H1 (cell line): Measurements from ENCODE around the gene RMND5A. TPM values are rescaled to one million over a fixed set of nuclear protein-coding genes. Genes with fewer than 3 reads are reported as not detected.

Experiments
- CTCF ChIA-PET: fragments of 300-600 bp; sonication (Branson Sonifier 250); formaldehyde crosslinking; loops from one replicate; lab custom pipeline; 2021; ENCODE audit not compliant: partially characterized antibody; lab: Charles Lee
- POLR2A ChIA-PET: fragments of 300-600 bp; sonication (Branson Sonifier 250); formaldehyde crosslinking; loops from one replicate; lab custom pipeline; 2021; ENCODE audit warnings: inconsistent platforms; ENCODE audit not compliant: partially characterized antibody; lab: Charles Lee
- DNase-seq, 2 experiments: peaks; one replicate each; pipeline versions ENCODE4 v3.0.0 to v3.0.0-alpha.2; 2010 to 2022; ENCODE audit warnings: low spot score in 2 of 2, low read depth in 1 of 2, mixed read lengths in 1 of 2
- FAIRE-seq: peaks from 2 replicates; lab custom pipeline; 2011; peaks lifted over from hg19 to GRCh38; lab: Jason Lieb, UNC
- H2AFZ ChIP-seq: 2 replicates; pipeline ENCODE4 v1.8.1; 2012; ENCODE audit warnings: low read length, inconsistent platforms
- H2AK5ac ChIP-seq: 2 replicates; pipeline ENCODE4 v1.6.1; 2013; ENCODE audit warnings: low read depth, low read length
- H2BK120ac ChIP-seq: replicated peaks from 2 replicates; pipeline ENCODE3; 2013; ENCODE audit warnings: low read depth, low read length, inconsistent platforms
- H2BK12ac ChIP-seq: 2 replicates; pipeline ENCODE4 v1.6.1; 2013; ENCODE audit warnings: low read depth, low read length
- H2BK15ac ChIP-seq: 2 replicates; pipeline ENCODE4 v1.6.1; 2013; ENCODE audit warnings: low read length
- H2BK20ac ChIP-seq: 2 replicates; pipeline ENCODE4 v1.6.1; 2013; ENCODE audit warnings: low read length
- H2BK5ac ChIP-seq: 2 replicates; pipeline ENCODE4 v1.6.1; 2013; ENCODE audit warnings: low read depth, low read length
- H3K14ac ChIP-seq: 2 replicates; pipeline ENCODE4 v1.6.1; 2013; ENCODE audit warnings: inconsistent platforms; ENCODE audit not compliant: insufficient read length
- H3K18ac ChIP-seq: 2 replicates; pipeline ENCODE4 v1.6.1; 2013; ENCODE audit warnings: low read length; ENCODE audit errors: extremely low read depth
- H3K23ac ChIP-seq: 2 replicates; pipeline ENCODE4 v1.6.1; 2013; ENCODE audit warnings: inconsistent platforms; ENCODE audit not compliant: insufficient read length
- H3K23me2 ChIP-seq: 2 replicates; pipeline ENCODE4 v1.6.1; 2013; ENCODE audit warnings: low read depth, low read length
- H3K27ac ChIP-seq: 2 replicates; pipeline ENCODE4 v1.6.1; 2011; ENCODE audit warnings: low read depth, low read length, inconsistent platforms
- H3K27me3 ChIP-seq, 4 experiments: replicated peaks in 1 of 4; 1 replicate in 1 of 4; 2 replicates in 3 of 4; pipeline versions ENCODE4 v1.6.1 to v1.8.1; 2011 to 2013; ENCODE audit warnings: low read length in 3 of 4, mild to moderate bottlenecking in 3 of 4, inconsistent platforms in 2 of 4, mixed read lengths in 2 of 4, moderate library complexity in 1 of 4; ENCODE audit not compliant: control insufficient read depth in 3 of 4, insufficient read depth in 3 of 4; ENCODE audit errors: extremely low read depth in 1 of 4
- H3K36me3 ChIP-seq, 4 experiments: 2 replicates each; pipeline versions ENCODE4 v1.6.1 to v1.8.1; 2011 to 2013; ENCODE audit warnings: mild to moderate bottlenecking in 4 of 4, low read length in 3 of 4, moderate library complexity in 2 of 4, control low read depth in 1 of 4, inconsistent platforms in 1 of 4; ENCODE audit not compliant: insufficient read depth in 4 of 4, control insufficient read depth in 2 of 4
- H3K4ac ChIP-seq: replicated peaks from 2 replicates; pipeline ENCODE3; 2013; ENCODE audit warnings: low read length, low read depth, mixed read lengths, inconsistent platforms; ENCODE audit not compliant: insufficient read length
- H3K4me1 ChIP-seq, 4 experiments: replicated peaks in 1 of 4; 1 replicate in 1 of 4; 2 replicates in 3 of 4; pipeline versions ENCODE4 v1.6.1 to v1.8.1; 2011 to 2013; ENCODE audit warnings: low read length in 3 of 4, inconsistent platforms in 2 of 4, mixed read lengths in 1 of 4; ENCODE audit not compliant: insufficient read depth in 4 of 4, control insufficient read depth in 3 of 4
- H3K4me2 ChIP-seq, 2 experiments: 2 replicates each; pipeline versions ENCODE4 v1.6.1 to v1.8.1; 2011 to 2013; ENCODE audit warnings: low read depth in 2 of 2, low read length in 2 of 2, control low read depth in 1 of 2, inconsistent platforms in 1 of 2, mild to moderate bottlenecking in 1 of 2; ENCODE audit not compliant: insufficient read depth in 1 of 2
- H3K4me3 ChIP-seq, 4 experiments: fragments of 200-600, 300-600 bp in 1 of 4; sonication (generic), shearing (Covaris generic), sonication (Bioruptor Twin) in 1 of 4; 2 replicates each; pipeline versions ENCODE4 v1.5.1 to v1.8.1; 2011 to 2016; ENCODE audit warnings: low read length in 4 of 4, low read depth in 3 of 4, control low read depth in 2 of 4, inconsistent platforms in 2 of 4, mild to moderate bottlenecking in 2 of 4, mixed read lengths in 1 of 4, moderate library complexity in 1 of 4; ENCODE audit not compliant: insufficient read depth in 2 of 4; ENCODE audit errors: extremely low read depth in 1 of 4
- H3K56ac ChIP-seq: replicated peaks from 2 replicates; pipeline ENCODE3; 2013; ENCODE audit warnings: low read depth, mild to moderate bottlenecking, mixed read lengths, low read length, inconsistent platforms; ENCODE audit not compliant: insufficient read length
- H3K79me1 ChIP-seq: 2 replicates; pipeline ENCODE4 v1.6.1; 2013; ENCODE audit warnings: low read depth, low read length, control low read depth
- H3K79me2 ChIP-seq, 2 experiments: 2 replicates each; pipeline versions ENCODE4 v1.6.1 to v1.8.1; 2012 to 2013; ENCODE audit warnings: low read length in 2 of 2, mild to moderate bottlenecking in 2 of 2, inconsistent platforms in 1 of 2; ENCODE audit not compliant: insufficient read depth in 2 of 2, control insufficient read depth in 1 of 2
- H3K9ac ChIP-seq, 4 experiments: replicated peaks in 1 of 4; 1 replicate in 1 of 4; 2 replicates in 3 of 4; pipeline versions ENCODE4 v1.6.1 to v1.8.1; 2011 to 2013; ENCODE audit warnings: low read depth in 3 of 4, low read length in 3 of 4, control low read depth in 2 of 4, mild to moderate bottlenecking in 2 of 4, moderate library complexity in 2 of 4, inconsistent platforms in 1 of 4; ENCODE audit errors: extremely low read depth in 1 of 4
- H3K9me3 ChIP-seq, 2 experiments: 2 replicates each; pipeline versions ENCODE4 v1.6.1 to v1.8.1; 2012 to 2013; ENCODE audit warnings: mild to moderate bottlenecking in 2 of 2, moderate library complexity in 2 of 2, control low read depth in 1 of 2, inconsistent platforms in 1 of 2, low read depth in 1 of 2, low read length in 1 of 2, mixed read lengths in 1 of 2; ENCODE audit not compliant: insufficient read depth in 2 of 2
- H4K20me1 ChIP-seq, 2 experiments: replicated peaks in 1 of 2; 2 replicates each; pipeline versions ENCODE3 to v1.8.1; 2011 to 2013; ENCODE audit warnings: inconsistent platforms in 2 of 2, low read length in 2 of 2, mild to moderate bottlenecking in 1 of 2; ENCODE audit not compliant: insufficient read depth in 2 of 2, control insufficient read depth in 1 of 2
- H4K5ac ChIP-seq: 2 replicates; pipeline ENCODE4 v1.6.1; 2013; ENCODE audit warnings: low read length, low read depth, mixed read lengths, inconsistent platforms; ENCODE audit not compliant: insufficient read length
- H4K8ac ChIP-seq: 2 replicates; pipeline ENCODE4 v1.8.0; 2013; ENCODE audit warnings: mild to moderate bottlenecking, moderate library complexity, low read length, inconsistent platforms; ENCODE audit not compliant: insufficient read depth; ENCODE audit errors: extremely low read depth
- H4K91ac ChIP-seq: replicated peaks from 2 replicates; pipeline ENCODE3; 2013; ENCODE audit warnings: low read length, mixed read lengths, inconsistent platforms; ENCODE audit not compliant: insufficient read length
- CREB1 ChIP-seq: IDR thresholded peaks from 2 replicates; pipeline ENCODE4 v1.6.1; 2012; ENCODE audit warnings: inconsistent platforms
- EGR1 ChIP-seq: IDR thresholded peaks from 2 replicates; pipeline ENCODE4 v1.6.1; 2011; ENCODE audit warnings: low read depth, low read length, borderline replicate concordance
- FOSL1 ChIP-seq: IDR thresholded peaks from 2 replicates; pipeline ENCODE4 v1.6.1; 2011; ENCODE audit warnings: mild to moderate bottlenecking, low read depth, low read length, moderate library complexity; ENCODE audit not compliant: insufficient read depth
- HDAC2 ChIP-seq, 2 experiments: fragments of 300-600 bp in 1 of 2; sonication (generic) in 1 of 2; IDR thresholded peaks; 2 replicates each; pipeline ENCODE4 v1.6.1; 2011 to 2012; ENCODE audit warnings: low read depth in 2 of 2, low read length in 2 of 2, mild to moderate bottlenecking in 2 of 2, moderate library complexity in 2 of 2, borderline replicate concordance in 1 of 2, inconsistent platforms in 1 of 2
- HDAC6 ChIP-seq: IDR thresholded peaks from one replicate; pipeline ENCODE4 v1.7.1; 2012; ENCODE audit warnings: low read depth, mild to moderate bottlenecking, inconsistent platforms, low read length, moderate library complexity
- JUND ChIP-seq: IDR thresholded peaks from 2 replicates; pipeline ENCODE4 v1.6.1; 2011; ENCODE audit warnings: mild to moderate bottlenecking, improper control_type of control experiment, low read length
- KDM1A ChIP-seq: fragments of 200-600, 300-600 bp; sonication (generic); IDR thresholded peaks from 2 replicates; pipeline ENCODE4 v1.7.1; 2016; ENCODE audit warnings: mild to moderate bottlenecking, low read length, borderline replicate concordance
- SIN3A ChIP-seq, 2 experiments: IDR thresholded peaks in 1 of 2; conservative IDR thresholded peaks in 1 of 2; 2 replicates each; pipeline ENCODE4 v1.6.1; 2011 to 2012; ENCODE audit warnings: low read length in 2 of 2, improper control_type of control experiment in 1 of 2, low read depth in 1 of 2, mild to moderate bottlenecking in 1 of 2
- SRF ChIP-seq: IDR thresholded peaks from 2 replicates; pipeline ENCODE4 v1.6.1; 2011; ENCODE audit warnings: mild to moderate bottlenecking, low read depth, low read length, moderate library complexity
- TAF7 ChIP-seq: optimal IDR thresholded peaks from 2 replicates; pipeline ENCODE3; 2011; ENCODE audit warnings: low read depth, mild to moderate bottlenecking, inconsistent platforms, low read length, moderate library complexity, borderline replicate concordance
- WGBS, 2 experiments: shearing (Covaris generic) in 1 of 2; methylation state at CpG; one replicate each; pipeline versions ENCODE4 v1.1.6 to v1.1.7; 2013 to 2015; ENCODE audit warnings: low lambda C conversion rate in 2 of 2, mixed read lengths in 2 of 2, inconsistent platforms in 1 of 2, low coverage in 1 of 2, missing lambda C conversion rate in 1 of 2; ENCODE audit not compliant: insufficient replicate concordance in 2 of 2, insufficient coverage in 1 of 2, insufficient read length in 1 of 2; ENCODE audit errors: extremely low coverage in 1 of 2, missing lambda C conversion rate in 1 of 2; 5-methylcytosine and 5-hydroxymethylcytosine counted together
- polyA plus RNA-seq, 7 experiments: library from polyadenylated mRNA; depleted of rRNA in 3 of 7; stranded (reverse) in 5 of 7; unstranded in 2 of 7; fragments of >200 nt in 5 of 7; fragments of 200-250 nt in 2 of 7; gene quantifications; 1 replicate in 5 of 7; 2 replicates in 1 of 7; 4 replicates in 1 of 7; pipeline versions ENCODE4 v1.2.1 to v1.2.3, GENCODE V29; 2011 to 2013; ENCODE audit warnings: missing spikeins in 2 of 7, mixed read lengths in 2 of 7
- total RNA-seq: library from RNA; stranded (reverse); fragmentation: NEBNext Ultra II Directional; extraction: Animal tissue kit (Norgen Biotek cat#: 25700); gene quantifications from 2 replicates; pipeline ENCODE4 v1.2.1, GENCODE V29; 2021
- TF ChIP-seq, protein P1 (sequence below): IDR thresholded peaks from 2 replicates; pipeline ENCODE4 v1.6.1; 2012; ENCODE audit warnings: inconsistent platforms

The RMND5A gene
- total and polyA plus RNA-seq, 2 of the 8 experiments (the other 6 are each of a cell fraction or from before 2014, with no cell fraction given): 21.0 to 66.2 TPM

DNA sequence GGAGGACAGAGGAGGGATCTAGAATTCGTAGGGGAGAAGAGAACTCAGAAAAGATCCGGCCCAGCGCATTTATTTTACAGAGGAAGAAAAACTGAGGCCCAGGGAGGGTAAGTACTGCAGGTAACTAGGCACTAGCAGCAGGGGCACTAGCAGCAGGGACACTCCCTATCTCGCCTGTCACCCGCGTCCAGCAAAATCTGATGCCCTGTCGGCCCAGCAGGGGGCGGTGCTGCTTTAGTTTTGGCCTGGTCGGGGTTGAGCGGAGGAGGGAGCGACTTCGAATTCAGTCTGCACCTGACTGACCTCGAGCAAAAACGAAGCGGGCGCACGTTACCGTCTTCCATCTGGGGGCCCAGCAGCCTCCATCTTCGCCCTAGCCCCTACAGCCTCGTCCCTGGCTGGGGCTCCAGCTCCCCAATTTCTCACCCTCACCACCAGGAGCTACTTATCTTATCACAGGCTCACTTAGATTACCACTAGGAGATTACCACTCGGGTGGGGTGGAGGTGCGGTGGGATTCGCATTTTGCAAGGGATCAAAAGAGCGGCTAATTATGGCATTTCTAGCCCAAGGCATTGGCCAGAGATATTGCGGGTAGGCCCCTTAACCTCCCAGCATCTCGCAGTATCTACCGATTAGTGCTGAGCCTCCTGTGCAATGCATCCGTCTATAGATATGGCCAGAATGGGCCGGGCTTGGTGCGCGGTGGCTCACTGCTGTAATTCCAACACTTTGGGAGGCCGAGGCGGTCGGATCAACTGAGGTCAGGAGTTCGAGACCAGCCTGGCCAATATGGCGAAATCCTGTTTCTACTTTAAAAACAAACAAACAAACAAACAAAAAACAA lies 88.4 kb downstream of the RMND5A start:
- Histone ChIP-seq H3K4me2 (peak overlapping the region; percentile 78 to 96), H4K5ac (no peak overlapping the region), H3K14ac (no peak overlapping the region), H3K27ac (no peak overlapping the region), H2BK20ac (no peak overlapping the region), H2BK12ac (no peak overlapping the region), H3K4me1 (peaks cover 0 to 3% (median 1%) of the 10 kb centered on the region in 4 experiments; a peak in 1 of 7 replicates), H2BK120ac (no peak overlapping the region), H3K79me2 (no peaks in the 10 kb centered on the region), H3K23me2 (peaks cover 8% of the 10 kb centered on the region; the same call in 1 of the 2 replicates), H4K91ac (no peak overlapping the region), H2BK15ac (no peak overlapping the region), H3K56ac (no peak overlapping the region), H4K20me1 (no peaks in the 10 kb centered on the region), H3K18ac (no peak overlapping the region), H3K9ac (no peak overlapping the region), H3K4me3 (peak overlapping the region; percentile 19 to 68 (median 46); a peak in 6 of 8 replicates), H2AFZ (no peak overlapping the region), H3K9me3 (no peaks in the 10 kb centered on the region), H3K27me3 (peaks cover 0 to 20% (median 12%) of the 10 kb centered on the region in 4 experiments; a peak in 5 of 7 replicates), H3K36me3 (no peaks in the 10 kb centered on the region), H3K4ac (no peak overlapping the region), H2BK5ac (no peak overlapping the region), H4K8ac (peak overlapping the region; percentile 82; the same call in 1 of the 2 replicates), H3K79me1 (no peaks in the 10 kb centered on the region), H2AK5ac (no peak overlapping the region), H3K23ac (no peak overlapping the region)
- ChIA-PET POLR2A (interaction anchor here (0.7 to 1.6 kb wide), 4 partner anchors 16 to 1246 kb away, joined by 3 to 5 read pairs (median 3); no protein-coding TSS in a partner anchor), CTCF (interaction anchor here (0.6 to 1.8 kb wide), 8 partner anchors 11 to 39 kb away, joined by 3 to 7 read pairs (median 3); no protein-coding TSS in a partner anchor)
- FAIRE-seq (no peak), DNase-seq (peak; percentile 88 to 98)
- WGBS, 2 experiments: 45% methylated on average over 33 of the region's 36 CpGs; no CpG with 5 or more reads in 1 of the 2 experiments
- TF ChIP-seq SRF: no peak
- no peak for TF ChIP-seq TAF7
- no peak for TF ChIP-seq JUND
- TF ChIP-seq EGR1: no peak
- TF ChIP-seq HDAC2 (IDR thresholded peaks at IDR 0.05; ENCODE audit: borderline replicate concordance in 1 of 2, low read depth in 2 of 2, low read length in 2 of 2): no peak
- no peak for TF ChIP-seq HDAC6
- TF ChIP-seq SIN3A (conservative IDR thresholded peaks at IDR 0.05 in 1 of 2, IDR thresholded peaks at IDR 0.05 in 1 of 2; ENCODE audit: low read depth in 1 of 2, low read length in 2 of 2): peak in 1 of 2 experiments; percentile 76; a peak in 2 of 4 replicates
- peak; percentile 21; the same call in 1 of the 2 replicates for TF ChIP-seq CREB1
- no peak for TF ChIP-seq KDM1A
- TF ChIP-seq, protein P1, sequence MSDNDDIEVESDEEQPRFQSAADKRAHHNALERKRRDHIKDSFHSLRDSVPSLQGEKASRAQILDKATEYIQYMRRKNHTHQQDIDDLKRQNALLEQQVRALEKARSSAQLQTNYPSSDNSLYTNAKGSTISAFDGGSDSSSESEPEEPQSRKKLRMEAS: peak; percentile 97
- TF ChIP-seq FOSL1: no peak
